HG03159 (cell line): ENCODE measurements around the gene MTERF1.
"Not testable (repeated sequence)": the region's sequence is repeated elsewhere in the genome, so short reads cannot be mapped to it uniquely, and the experiment has no call there.

Experiments
- ATAC-seq: cut with Tn5 transposase; IDR thresholded peaks from one replicate; pipeline ENCODE4 v1.9.1; 2021; ENCODE audit warnings: mild to moderate bottlenecking, moderate library complexity; ENCODE audit not compliant: unreplicated experiment

Gene MTERF1, protein sequence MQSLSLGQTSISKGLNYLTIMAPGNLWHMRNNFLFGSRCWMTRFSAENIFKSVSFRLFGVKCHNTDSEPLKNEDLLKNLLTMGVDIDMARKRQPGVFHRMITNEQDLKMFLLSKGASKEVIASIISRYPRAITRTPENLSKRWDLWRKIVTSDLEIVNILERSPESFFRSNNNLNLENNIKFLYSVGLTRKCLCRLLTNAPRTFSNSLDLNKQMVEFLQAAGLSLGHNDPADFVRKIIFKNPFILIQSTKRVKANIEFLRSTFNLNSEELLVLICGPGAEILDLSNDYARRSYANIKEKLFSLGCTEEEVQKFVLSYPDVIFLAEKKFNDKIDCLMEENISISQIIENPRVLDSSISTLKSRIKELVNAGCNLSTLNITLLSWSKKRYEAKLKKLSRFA

DNA sequence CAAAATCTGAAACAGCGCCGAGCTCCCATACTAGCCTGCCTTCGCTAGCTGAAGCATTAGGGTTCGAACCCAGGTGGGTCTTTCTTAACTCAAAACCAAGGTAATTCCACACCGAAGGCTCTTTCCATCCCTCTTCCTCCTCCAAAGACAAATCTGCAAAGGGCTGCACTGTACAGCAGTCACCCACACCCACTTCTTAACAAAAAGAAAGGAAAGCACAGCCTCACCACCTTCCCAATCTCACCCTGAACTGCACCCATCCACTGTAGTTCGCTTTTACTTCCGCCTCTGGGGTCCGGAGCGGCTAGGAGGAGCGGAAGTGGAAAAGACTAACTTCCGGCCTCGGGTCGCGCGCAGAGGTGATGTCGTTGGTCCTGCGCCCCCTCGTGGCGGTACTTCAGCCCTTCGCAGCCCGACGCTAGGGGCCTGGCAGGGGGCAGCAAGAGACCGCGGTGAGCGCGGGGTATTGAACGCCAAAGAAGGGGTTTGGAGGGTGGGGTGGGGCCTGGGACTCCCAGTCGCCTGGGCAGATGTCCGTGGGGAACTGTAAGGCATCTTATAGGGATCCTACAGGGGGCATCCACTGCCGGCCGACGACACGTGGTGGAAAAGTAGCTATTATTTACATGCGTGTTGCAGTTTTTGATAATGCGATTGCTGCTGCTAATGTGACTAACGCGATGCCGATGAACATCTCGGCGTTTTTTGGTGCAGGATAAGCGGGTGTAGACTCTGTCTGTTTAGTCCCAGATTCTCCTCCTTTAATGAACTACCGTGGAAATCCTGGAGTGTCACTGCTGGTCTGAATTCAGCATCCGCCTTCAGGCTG lies at the start of gene MTERF1:
TSS of gene MTERF1 (minus strand) at position 290 of the 829 bp plus-strand sequence. CDS start 619 bp downstream, outside the sequence.
- ATAC-seq: peak; percentile 98

DNA sequence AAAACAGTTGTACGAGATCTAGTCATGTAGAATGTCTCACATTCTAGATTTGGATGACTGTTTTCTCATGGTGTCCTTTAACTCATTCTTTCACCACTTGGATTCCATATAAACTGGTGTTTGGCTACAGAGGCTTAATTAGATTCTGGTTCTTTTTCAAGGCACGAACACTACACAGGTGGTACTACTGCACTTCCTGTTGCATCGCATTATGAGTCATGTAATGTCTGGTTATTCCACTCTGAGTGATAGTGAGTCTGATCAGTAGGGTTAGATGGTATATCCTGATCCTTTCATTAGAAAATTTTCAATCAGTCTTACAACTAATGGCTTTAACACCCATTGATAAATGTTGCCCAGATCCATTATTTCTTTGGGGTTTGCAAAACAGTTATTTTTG lies 49.0 kb upstream of the MTERF1 start:
- ATAC-seq: peak; percentile 91

DNA sequence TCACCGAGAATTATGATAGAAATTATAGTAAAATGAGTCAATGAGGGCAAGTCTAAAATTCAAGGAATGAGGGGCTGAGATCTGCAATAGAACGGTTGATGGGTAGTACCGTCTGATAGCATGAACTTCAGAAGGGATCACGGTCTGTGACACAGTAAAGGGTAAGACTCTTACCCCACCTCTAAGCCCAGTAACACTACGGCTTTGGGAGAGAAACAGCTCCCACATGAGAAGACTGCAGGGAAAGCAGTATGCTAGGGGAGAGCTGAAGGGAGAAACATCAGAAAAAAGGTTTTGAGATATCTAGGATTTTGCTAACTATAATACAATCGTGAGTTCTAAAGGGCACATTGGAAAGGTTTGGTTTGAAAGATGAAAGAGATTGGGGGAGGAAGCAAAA lies 47.4 kb upstream of the MTERF1 start:
- ATAC-seq: no peak

DNA sequence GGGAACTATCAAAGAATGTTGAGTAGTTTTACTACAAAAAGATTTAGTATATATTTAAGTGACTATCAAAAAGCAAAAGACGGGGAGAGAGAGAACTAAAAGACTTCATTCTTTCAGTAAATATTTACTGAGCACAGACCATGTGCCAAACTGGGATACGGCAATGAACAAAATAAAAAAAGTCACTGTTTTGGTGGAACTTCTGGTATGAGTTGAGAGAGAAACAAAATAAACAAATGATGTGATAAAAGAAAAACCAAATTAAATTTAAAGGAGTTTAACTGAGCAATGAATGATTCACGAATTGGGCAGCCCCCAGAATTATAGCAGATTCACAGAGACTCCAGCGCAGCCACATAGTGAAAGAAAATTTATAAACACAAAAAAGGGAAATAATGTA lies 42.4 kb upstream of the MTERF1 start:
- no peak for ATAC-seq

DNA sequence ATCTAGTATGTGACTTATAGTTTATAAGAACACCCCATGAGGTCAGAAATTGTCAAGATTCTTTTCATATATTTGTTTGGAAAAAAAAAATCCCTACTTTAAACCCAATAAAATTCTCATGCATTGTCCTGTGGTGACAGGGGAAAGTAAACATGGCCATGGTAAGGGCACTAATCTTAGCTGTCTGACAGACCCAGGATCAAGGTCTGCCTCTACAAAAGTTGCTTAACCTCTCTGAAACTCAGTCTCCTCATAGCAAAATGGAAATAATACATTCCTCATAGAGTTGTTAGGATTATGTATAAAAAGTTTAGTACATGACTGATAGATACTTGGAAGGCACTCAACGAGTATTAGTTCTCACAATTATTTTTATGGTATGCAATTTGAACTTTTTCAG lies 37.9 kb upstream of the MTERF1 start:
- ATAC-seq: no peak

DNA sequence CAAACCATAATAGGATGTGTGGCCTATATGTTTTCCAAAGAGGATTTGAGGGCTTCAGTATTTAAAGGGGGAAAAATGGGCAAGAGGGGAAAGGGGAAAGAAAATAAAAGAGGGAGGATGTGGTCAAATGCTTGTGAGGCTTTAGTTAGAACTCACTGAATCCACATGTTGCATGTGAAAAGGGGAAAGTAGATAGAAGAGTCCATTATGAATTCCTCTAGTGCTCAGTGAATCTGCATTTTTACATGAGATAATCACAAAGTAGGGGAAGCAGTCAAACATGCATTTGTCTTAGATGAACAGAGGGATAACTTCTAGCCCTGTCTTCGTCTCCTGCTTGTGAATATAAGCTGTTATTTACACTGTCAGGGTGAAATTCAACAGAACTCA lies 35.5 kb upstream of the MTERF1 start:
- no peak for ATAC-seq

DNA sequence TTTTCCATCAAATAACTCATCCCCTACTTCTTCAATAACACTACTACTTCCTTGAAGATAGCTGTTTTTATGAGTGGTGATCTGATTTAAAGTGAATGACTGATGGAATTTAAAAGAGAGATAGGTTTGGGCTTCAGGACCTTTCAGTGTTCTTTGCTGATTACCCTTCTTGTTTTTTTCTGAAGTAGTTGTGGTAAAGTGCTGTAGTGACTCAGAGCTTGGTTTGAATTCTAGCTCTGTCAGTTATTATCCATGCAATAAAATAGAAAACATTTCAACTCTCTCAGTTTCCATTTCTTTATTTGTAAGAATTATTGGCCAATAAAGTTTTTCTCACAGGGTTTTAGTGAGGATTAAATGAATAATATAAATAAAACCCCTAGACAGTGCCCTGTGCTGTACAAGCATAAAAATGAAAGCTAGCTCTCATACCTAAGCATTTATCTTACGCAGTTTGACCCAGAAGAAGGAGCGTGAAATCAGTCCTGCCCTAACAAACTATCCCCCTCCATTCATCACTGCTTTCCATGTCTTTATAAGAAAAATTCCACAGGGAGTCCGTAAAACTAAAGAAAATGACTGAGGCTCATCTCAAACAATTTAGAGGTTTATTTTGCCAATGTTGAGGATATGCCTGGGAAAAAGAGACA lies 35.0 kb upstream of the MTERF1 start:
- ATAC-seq: no peak

DNA sequence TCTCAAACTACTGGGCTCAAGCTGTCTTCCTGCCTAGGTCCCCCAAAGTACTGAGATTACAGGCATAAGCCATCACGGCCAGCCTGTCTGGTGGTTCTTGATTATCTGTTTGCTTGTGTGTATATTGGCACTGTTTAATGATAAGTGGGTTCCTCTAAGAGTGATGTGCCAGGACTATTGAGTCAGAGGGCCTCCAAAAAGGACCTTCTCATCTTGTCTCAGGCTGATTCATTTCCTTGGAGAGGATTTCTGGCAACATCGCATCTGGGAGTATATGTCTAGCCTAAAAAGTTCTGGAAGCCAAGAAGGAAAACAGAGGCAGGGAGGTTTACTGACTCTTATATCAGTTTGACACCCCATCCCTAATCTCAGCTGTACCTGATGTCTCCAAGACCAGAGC lies 33.1 kb upstream of the MTERF1 start:
- ATAC-seq: no peak

DNA sequence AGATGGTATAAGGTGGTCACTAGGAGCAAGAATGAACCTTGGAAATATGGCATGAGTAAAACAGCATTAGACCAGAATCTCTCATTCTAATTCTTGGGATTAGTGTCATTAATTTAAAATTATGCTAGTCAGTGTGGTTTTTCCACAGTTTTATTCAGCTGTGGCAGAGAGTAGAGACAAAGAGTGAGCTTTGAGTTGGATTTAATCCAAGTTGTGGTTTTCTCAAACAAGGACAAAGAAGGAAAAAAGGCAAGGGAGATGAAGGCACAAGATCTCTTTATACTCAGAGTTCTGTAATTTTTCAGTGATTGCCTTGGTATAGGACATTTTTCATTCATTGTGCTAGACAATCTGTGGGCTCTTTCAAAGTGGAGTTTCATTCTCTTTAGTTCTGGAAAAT lies 32.0 kb upstream of the MTERF1 start:
- ATAC-seq: no peak

DNA sequence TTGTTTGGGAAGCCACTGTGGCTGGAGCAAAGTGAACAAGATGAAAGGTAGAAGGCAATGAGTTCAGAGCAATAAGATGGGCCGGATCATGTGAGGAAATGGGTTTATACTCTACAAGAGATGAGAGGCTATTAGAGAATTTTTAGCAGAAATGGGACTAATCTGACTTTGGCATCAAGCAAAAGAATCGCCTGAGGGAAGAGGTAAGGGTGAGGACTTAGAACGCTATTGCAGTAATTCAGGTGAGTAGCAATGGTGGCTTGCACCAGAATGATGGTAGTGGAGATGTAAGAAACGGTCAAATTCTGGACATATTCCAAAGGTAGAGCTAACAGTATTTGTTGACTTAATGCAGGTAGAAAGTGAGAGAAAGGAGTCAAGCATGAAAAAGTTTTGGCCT lies 30.6 kb upstream of the MTERF1 start:
- no peak for ATAC-seq

DNA sequence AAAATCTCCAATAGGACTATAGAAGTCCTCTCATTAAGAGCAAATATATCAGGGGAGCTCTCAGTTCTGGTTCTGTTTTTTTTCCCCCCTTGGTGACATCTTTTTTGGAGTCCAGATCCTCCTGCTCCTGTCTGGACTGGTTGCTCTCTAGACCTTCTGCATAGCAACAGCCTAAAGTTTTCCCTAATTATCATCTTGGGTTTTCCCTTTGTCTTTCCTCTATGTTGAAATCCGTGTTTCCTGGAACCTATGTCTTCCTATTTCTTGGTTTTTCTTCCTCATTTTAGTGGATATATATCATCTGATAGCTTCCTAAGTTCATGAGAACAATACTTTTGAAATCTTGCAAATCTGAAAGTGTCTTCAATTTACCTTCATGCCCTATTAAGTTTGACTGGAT lies 29.7 kb upstream of the MTERF1 start:
- ATAC-seq: no peak

DNA sequence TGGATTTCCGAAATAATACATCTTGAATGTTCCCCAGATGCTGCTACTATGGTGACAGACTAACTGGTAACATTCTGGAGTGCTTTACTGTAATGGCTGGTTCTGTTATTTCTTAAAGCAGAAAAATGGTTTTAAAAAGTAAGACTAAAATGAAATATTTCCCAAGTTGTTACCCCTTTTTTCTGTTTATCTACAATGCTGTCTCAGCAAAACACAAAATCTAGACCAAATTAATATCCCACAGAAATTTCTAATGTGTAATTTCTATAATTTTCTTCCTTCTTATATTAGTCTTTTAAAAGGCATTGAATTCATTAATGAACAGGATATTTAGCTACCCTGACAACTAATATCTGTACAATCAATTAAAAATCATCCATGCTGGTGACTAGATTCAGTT lies 19.1 kb upstream of the MTERF1 start:
- no peak for ATAC-seq

DNA sequence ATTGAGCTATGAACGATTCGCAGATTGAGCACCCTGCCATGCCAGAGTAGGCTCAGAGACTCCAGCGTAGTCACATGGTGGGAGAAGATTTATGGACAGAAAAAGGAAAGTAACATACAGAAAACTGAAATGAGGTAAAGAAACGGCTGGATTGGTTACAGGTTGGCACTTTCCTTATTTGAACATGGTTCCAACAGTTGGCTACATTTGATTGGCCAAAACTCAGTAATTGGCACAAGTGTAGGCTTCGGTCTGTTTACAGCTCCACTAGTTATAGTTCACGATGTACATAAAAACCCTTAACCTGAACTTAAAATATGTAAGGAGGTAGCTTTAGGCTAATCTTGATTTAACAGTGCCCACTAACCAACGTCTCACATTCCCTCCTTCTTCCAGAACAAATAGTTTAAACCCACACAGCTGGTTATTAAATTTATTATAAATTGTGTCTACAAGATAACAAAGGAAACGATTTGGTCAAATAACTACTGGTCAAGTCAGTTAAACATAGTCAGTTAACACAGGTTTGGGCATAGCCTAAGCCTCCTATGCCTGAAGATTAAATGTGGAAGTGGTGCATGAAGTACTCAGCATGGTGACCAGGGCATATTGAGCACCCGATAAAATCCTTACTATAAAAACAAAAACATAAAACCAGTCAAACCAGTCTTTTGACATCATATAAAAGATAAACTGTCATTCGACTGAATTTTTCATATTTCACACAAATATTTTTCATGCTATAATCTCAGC lies 17.9 kb upstream of the MTERF1 start:
- ATAC-seq: no peak

DNA sequence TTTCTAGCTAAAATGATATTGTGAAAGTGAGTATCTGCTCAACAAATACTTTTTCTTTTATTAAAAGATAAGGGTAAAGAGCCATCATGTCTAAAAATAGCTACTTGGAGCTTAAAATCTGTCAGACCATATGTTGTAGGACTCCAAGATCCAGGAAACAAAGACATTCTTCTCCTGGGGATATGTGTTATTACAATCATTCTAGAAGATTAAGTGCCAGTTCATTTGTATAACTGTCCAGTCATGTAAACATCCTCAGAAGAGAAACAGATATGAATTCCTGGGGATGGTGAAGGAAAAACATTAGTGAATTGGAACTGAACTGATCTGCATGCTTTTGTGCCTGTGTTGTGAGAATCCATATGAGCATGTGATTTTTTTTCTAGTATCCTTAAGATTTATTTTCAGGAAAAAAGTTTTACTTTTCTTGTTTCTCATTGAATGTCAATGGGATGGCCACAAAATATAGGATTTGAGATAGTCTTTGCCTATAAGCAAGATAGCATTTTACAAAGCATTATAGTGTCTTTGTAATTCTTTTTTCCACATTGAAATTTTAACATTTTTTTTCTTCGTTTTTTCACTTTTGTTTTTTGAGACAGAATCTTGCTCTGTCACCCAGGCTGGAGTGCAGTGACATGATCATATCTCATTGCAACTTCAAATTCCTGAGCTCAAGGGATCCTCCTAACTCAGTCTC lies 14.4 kb upstream of the MTERF1 start:
- no peak for ATAC-seq

DNA sequence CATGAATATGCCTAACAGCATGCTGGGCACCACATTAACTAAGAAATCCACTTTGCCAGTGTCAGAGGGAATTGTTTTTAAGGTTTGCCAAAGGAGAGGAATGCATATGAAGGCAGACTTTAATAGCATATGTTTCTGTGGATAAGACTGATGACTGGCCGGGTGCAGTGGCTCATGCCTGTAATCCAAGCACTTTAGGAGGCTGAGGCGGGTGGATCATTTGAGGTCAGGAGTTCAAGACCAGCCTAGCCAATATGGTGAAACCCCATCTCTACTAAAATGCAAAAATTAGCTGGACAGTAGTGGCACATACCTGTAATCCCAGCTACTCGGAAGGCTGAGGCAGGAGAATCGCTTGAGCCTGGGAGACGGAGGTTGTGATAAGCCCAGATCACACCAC lies 13.2 kb upstream of the MTERF1 start:
- not testable (repeated sequence) for ATAC-seq

DNA sequence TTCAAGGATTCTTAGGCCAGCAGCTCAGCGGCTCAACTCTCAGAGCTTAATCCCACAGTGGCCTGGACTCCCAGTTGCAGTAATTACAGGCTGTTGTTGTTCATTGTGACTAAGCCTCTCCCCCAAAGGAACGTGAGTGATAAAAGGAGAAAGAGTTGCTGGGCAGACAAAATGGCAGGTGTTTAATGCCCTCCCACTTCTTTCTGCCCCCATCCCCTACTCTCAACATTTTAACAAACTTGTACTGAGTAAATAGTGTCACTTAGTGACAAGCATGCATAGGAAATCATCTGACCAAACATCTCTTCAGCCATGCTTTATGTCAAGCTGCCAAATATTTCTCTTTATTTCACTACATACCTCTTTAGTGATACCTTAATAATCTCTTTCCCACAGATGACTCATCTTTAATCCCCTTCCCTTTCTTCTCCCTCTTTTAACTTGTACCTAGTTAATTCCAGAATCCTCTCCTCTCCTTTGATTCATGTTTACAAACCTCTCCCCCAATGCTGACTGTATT lies 12.4 kb upstream of the MTERF1 start:
- ATAC-seq: no peak

DNA sequence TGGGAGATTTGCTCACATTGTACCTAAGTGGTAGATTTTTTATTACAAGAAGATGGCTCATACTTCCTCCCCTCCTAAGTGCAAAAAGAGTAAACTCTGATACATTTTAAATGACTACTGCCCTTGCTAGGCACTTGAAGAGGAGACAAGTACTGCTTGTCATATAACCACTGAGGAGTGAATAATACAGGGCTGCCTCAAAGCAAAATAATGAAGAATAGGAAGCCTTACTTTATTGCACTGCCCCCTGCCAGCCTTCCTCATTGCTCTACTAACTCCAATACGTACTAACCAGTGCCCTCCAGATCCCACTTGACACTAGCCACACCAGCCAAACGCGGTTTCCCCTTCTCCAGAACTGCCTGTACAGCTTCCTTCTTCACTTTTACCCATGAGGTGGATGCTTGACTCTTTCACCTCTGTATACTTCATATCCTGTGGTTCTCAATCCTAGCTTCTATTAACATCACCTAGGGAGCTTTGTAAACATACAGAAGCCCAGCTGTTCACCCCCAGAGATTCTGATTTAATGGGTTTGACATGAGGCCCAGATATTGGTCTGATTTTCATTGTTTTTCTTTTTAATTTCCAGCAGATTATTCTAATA lies 11.7 kb upstream of the MTERF1 start:
- ATAC-seq: no peak

DNA sequence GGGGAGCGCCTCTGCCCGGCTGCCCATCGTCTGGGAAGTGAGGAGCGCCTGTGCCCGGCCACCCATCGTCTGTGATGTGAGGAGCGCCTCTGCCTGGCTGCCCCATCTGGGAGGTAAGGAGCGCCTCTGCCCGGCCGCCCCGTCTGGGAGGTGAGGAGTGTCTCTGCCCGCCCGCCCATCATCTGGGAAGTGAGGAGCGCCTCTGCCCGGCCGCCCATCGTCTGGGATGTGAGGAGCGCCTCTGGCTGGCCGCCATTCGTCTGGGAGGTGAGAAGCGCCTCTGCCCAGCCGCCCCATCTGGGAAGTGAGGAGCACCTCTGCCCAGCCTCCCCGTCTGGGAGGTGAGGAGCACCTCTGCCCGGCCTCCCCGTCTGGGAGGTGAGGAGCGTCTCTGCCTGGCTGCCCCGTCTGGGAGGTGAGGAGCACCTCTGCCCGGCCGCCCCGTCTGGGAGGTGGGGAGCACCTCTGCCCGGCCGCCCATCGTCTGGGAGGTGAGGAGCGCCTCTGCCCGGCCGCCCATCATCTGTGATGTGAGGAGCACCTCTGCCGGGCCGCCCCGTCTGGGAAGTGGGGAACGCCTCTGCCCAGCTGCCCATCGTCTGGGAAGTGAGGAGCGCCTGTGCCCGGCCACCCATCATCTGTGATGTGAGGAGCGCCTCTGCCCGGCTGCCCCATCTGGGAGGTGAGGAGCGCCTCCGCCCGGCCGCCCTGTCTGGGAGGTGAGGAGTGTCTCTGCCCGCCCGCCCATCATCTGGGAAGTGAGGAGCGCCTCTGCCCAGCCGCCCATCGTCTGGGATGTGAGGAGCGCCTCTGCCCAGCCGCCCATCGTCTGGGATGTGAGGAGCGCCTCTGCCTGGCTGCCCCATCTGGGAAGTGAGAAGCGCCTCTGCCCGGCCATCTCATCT lies 8.0 kb upstream of the MTERF1 start:
- ATAC-seq: not testable (repeated sequence)
